SIG-M5 treated with dmso at 0.1 percent for 504 hours (cell line): Measurements from ENCODE around the gene ZBTB7A.

Experiments
- DNase-seq: peaks from one replicate; lab custom pipeline; 2025; ENCODE audit not compliant: unreplicated experiment; lab: John Stamatoyannopoulos, UW

Gene ZBTB7A

DNA sequence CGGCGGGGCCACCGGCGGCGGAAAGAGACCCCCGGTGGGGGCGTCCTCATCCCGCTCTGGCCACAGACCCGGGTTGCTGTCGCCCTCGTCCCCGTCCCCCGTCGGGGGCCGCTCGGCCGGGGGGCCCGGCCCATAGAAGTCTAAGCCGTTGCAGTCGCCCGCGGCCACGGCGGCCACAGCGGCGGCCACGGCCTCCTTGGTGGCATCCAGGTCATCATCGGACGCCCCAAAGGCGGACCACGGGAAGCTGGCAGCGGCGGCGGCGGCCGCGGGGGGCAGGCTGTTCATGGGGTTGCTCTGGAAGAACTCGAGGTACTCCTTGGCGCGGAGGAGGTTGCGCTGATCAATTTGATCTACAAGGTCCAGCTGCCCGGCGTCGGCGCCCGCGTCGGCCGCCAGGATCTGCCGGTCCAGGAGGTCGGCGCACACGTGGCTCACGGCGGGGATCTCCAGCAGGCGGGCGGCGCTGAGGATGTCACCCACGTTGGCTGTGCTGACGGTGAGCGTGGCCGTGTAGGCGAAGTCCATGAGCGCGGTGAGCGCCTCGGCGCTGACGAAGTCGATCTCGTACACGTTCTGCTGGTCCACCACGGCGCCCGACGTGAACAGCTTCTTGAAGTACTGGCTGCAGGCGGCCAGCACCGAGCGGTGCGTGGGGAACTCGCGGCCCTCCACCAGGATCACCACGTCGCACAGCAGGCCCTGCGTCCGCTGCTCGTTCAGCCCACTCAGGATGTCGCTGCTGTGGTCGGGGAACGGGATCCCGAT, 12.1 kb downstream of the ZBTB7A start:
- no peak for DNase-seq

- no peak for DNase-seq
These were observed 13.0 kb downstream of the ZBTB7A start for GRCh38 chr19:4053423-4054324.

- DNase-seq, result no peak
These were observed 13.7 kb downstream of the ZBTB7A start for GRCh38 chr19:4052993-4053422.

DNA sequence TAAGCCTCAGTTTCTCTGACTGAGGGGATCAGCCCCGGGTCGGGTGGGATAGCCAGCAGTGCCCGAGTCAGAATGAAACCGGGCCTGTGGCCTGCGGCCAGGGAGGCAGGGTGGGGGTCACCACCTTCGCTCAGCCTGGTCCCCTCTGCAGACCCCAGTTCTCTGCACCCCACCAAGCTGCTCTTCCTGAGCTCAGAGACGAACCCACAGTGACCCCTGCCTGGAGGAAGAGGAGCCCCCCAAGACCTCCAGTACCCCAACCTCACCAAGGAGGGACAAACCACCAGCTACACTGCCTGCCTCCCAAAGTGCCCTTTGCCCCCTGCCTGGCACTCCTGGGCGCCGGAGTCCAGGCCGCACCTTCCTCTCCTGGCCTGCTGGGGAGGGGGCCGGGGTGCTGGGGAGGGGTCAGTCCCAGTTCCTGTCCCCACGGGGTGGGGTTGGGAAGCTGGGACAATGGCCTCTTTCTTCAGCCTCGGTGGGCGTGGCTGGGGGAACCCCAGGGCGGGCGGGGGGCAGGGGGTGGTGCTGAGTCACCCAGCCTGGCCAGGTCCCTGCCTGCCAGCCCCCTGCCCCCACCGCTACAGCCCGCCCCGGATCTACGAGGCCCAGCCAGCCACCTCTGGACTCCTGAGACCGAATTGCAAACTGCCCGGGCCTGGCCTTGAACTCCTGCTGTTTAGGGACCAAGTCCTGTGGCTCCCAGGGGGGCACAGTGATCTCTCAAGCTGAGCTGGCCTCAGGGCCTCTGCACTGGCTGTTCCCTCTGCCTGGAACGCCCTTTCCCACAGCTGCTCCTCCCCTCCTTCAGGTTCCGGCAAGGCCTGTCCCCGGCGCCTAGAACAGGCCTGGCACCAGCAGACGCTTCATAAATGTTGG, 14.3 kb downstream of the ZBTB7A start:
- peak; percentile 74 for DNase-seq

GRCh38 chr19:4051175-4052101, 15.3 kb downstream of the ZBTB7A start:
- DNase-seq, result peak; percentile 93

DNA sequence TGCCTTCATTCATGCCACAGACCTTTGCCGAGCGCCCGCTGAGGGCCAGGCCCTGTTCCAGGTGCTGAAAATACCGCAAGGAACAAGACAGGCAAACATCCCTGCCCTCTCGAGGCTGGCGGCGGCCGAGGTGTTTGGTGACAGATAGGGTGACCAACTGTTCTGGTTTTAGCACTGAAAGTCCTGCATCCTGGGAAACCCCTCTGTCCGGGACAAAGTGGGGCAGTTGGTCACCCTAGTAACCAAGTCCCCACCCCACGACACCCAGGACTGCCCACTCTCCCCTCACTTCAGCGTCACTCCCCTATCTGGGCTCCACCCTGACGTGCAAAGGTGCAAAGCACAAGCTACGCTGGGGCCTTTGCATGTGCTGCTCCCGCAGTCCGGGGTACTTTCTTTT, 17.3 kb downstream of the ZBTB7A start:
- no peak for DNase-seq

DNA sequence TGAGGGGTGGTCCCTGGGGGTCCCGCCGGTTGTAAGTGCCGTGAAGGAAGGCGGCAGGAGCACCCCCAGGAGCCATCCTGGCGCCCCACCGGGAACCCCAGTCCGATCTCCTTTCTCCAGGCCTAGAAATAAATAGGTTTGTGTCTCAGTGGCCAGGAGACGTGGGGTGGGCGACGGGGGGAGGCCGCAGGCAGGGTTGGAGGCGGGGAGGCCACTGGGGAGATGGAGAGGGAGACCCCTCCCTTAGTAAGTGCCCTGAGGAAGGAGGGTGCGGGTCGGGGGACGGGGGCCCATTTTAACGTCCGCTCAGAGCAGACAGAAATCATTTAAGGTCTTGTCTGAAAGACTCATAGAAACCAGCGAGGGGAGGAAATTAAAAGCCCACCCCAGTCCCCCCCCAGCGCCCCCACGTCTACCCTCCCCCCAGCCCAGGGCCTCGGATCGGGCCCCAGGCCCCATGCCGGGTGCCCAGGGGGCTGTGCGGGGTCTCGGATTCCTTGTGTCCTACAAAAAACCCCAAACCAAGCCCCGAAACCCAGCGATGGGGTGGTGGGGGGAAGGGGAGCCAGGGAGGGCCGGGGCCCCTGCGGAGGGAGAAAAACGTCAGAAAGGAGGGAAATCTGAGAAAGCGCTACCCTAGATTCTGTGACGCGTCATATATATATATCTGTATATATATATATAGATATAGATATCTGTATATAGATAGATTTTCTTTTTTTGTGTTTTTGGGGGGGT, 19.6 kb downstream of the ZBTB7A start:
- no peak for DNase-seq

DNA sequence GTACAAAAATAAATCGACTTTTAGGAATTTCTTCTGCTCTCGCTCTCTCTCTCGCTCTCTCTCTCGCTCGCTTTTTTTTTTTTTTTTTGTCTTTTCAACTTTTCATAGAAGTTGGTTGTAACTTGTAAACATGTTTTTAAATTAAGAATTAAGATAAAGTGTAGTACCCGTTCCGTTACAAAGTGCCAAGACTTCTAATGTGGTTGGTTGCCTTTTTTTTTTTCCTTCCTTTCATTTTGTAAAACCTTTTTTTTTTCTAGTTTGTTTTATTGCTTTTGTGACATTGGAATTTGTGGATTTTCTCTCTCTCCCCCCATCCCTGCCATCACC, 20.4 kb downstream of the ZBTB7A start:
- no peak for DNase-seq

GRCh38 chr19:4045597-4046361, 20.9 kb downstream of the ZBTB7A start:
- DNase-seq, result no peak

DNA sequence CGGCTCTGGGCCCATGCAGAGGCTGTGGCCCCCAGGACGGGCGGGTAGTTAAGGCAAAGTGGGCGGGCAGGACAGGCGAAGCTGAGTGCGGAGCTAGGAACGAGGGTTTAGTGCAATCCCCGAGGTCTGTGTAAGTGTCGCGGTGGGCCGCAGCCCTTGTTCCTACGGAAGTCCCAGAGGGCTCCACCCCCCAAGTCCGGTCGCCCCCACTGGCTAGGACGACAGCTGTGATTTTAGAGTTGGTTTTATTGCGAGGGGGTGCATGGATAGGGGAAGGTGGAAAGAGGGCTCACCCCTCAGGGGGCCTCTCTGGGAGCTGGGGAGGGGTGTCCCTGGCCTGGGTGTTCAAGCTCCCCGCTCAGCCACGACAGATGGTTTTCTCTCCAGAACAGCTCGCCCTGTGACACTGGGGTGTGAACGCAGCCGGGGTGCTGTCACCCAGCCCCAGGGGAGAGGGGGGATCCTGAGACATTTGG, 21.7 kb downstream of the ZBTB7A start:
- no peak for DNase-seq

DNA sequence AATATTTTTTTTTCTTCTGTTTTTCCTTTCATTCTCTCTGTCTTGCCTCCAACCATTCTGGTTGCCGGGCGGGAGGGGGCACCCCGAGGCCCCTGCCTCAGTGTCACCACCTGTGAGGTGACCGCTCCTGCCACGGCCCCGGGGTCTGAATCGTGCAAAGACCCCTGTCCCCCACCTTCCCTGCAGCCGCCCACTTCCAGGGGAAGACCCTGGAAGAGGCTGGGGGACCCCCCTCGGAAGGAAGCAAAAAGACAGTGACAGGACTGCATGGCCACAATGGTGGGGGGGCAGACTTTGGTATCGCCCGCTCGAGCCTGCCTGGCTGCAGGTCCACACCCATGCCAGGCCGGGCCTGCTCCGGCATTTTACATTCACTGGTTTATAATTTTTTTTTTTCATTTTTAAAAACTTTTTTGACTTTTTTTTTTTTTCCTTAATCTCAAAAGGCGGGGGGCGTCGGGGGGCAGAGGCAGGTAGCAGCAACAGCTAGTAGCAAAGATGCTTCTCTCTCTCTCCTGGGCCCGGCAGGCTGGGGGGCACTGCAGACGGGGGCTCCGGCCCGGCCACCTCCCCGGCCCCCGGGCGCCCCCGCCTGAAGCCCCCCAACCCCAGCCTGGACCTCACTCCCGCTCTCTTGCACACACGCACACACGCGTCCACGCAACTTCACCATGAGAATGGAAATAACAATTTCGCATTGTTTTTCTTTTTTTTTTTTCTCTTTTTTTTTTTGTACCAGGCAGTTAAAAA, 22.6 kb downstream of the ZBTB7A start:
- DNase-seq, result no peak

GRCh38 chr19:4043401-4043800, 23.3 kb downstream of the ZBTB7A start:
- DNase-seq, result no peak

GRCh38 chr19:4042731-4043082, 24.0 kb downstream of the ZBTB7A start:
- DNase-seq, result no peak

DNA sequence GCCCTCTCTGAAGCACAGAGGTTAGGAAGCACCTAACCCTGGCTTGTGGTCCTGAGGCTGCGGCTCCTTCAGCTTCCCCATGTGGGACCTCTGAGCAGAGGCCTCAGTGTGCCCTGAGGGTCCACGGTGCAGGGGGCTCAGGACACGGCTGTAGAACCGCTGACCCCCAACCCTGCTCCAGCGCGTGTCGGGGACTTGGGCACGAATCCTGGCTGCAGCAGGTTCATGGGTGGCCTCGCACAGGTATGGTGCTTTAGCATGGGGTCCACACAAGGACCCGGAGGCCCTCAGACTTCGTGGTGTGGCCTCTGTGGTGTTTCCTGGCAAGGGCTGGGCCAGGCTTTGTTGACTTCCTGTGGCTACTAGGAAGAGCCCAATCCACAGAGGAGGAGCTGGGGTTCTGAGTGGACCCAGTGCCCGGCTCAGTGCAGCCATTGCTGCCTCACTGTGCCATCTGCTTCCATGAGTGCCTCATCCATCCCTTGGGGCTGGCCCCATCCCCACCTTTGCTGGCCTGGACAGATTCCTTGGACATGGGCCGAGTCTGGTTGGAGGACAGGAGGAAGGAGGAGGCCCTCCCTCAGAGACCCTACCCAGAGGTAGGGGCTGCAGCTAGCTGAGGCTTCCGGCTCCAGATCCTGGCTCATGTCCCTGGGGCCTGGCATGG, 24.5 kb downstream of the ZBTB7A start:
- no peak for DNase-seq

DNA sequence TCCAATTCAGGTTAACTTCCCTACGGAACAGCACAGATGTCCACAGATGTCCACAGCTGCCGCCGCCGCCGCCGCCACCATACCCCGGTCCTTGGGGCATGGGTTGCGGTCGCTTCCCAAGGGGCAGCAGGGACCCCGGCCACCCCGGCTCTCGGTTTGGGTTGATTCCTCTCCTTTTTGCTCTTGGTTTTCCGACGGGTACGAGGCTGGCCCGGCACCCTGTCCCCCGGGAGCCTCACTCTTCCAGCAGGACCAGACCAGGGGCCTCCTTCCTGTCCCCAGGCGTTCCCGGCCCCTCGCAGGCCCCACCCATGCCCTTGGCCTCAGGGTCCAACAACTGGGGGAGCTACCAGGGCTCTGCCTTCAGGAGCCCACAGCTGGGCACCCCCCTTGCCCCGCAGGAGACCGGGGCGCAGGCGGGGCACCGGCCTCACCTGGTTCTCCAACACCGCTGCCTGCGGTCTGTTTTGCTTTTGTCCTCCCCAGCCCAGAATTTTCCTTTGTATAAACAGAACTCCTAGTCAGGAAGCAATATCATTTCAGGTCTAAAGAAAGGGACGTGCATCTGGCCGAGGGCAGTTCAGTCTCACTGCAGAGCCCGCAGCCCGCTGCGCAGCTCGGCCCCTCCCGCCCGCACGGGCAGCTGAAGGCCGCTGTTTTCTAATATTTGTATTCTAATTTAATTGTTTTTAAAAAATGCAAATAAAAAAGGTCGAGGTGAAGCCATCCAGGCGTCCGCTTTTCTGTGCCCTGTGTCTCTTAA, 27.9 kb downstream of the ZBTB7A start:
- DNase-seq, result no peak

DNA sequence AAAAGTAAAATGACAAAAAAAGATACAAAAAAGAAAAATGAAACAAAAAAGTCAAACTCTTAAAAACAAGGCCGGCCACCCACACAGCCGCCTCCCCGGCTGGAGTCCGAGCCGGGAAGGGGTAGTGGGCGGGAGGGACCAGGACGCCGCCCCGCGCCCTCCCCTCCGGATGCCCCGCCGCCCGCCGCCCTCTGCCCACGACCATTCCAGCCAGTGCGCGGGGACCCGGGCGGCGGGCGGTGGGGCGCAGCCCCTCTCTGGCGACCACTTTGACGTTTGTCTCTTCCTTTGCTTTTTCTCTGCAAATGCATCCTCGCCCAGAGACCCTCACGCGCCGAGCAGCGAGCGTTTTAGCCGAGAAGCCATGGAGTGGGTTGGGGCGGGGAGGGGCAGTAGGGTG, 28.6 kb downstream of the ZBTB7A start:
- DNase-seq, result no peak
